GM19372 (cell line): ENCODE measurements around the gene INCENP.
A peak's percentile ranks its signal among the peaks of the same experiment; 100 is the strongest.

Experiments used
- ATAC-seq: cut with Tn5 transposase; IDR thresholded peaks from one replicate; pipeline ENCODE4 v1.9.1; 2021; ENCODE audit warnings: mild to moderate bottlenecking, low read depth, moderate library complexity; ENCODE audit not compliant: unreplicated experiment

Gene INCENP

GRCh38 chr11:62122076-62122475 lies 1.7 kb upstream of the INCENP start:
- no peak for ATAC-seq

- ATAC-seq: peak; percentile 19
These were observed 639 bp downstream of the INCENP start for GRCh38 chr11:62124186-62125113.

GRCh38 chr11:62125316-62125715 lies 1.5 kb downstream of the INCENP start:
- no peak for ATAC-seq

GRCh38 chr11:62125881-62126280 lies 2.1 kb downstream of the INCENP start:
- ATAC-seq: no peak

GRCh38 chr11:62127426-62127825 lies 3.6 kb downstream of the INCENP start:
- ATAC-seq: no peak

- ATAC-seq: no peak
These were observed 4.3 kb downstream of the INCENP start for GRCh38 chr11:62127941-62128770.

GRCh38 chr11:62128835-62129234 lies 5.0 kb downstream of the INCENP start:
- ATAC-seq: no peak

GRCh38 chr11:62129590-62130282 lies 5.9 kb downstream of the INCENP start:
- ATAC-seq: no peak

- no peak for ATAC-seq
These were observed 6.7 kb downstream of the INCENP start for GRCh38 chr11:62130283-62131169.

- ATAC-seq: no peak
These were observed 7.3 kb downstream of the INCENP start for GRCh38 chr11:62131170-62131464.

GRCh38 chr11:62132191-62132590 lies 8.4 kb downstream of the INCENP start:
- ATAC-seq: no peak

GRCh38 chr11:62132689-62133293 lies 9.0 kb downstream of the INCENP start:
- ATAC-seq: no peak

GRCh38 chr11:62133328-62134065 lies 9.7 kb downstream of the INCENP start:
- ATAC-seq: no peak

GRCh38 chr11:62137276-62137861 lies 13.6 kb downstream of the INCENP start:
- no peak for ATAC-seq

- ATAC-seq: no peak
These were observed 14.2 kb downstream of the INCENP start for GRCh38 chr11:62137881-62138629.

GRCh38 chr11:62138630-62139425 lies 15.0 kb downstream of the INCENP start:
- no peak for ATAC-seq
